Measurements from ENCODE around the gene NFKBIL1.
"Not testable (repeated sequence)": the region's sequence is repeated elsewhere in the genome, so short reads cannot be mapped to it uniquely, and the experiment has no call there.

The NFKBIL1 gene

DNA sequence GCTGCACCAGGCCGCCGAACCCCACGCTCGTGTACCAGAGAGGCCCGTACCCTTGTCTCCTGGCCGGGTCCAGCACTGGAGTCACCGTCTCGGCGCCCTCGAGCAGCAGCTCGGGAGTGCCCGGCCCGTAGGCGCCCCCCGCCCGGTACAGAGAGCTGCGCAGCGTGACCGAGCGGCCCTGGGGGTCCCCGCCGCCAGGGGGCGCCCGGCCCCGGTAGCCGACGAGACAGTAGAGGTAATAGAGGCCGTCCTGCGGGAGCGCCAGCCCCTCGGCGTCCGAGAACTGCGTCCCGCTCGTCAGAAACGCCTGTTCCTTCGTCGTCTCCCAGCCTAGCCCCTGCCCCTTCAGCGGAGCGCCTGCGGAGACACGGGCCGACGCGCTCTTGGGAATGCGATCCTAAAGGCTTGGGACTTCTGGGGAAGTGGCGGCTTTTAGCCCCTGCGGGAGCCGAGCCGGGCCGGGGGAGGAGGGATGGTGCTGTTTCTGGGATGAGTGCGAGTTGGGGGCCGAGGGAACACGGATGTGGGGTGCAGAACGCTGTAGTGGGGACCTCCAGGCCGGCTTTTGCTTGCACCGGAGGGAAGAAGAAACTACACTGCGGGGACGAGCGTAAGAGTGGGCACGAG is 33.5 kb downstream of the NFKBIL1 start:
- peak; percentile 84 for DNase-seq (ENCODE audit: low read depth)

DNA sequence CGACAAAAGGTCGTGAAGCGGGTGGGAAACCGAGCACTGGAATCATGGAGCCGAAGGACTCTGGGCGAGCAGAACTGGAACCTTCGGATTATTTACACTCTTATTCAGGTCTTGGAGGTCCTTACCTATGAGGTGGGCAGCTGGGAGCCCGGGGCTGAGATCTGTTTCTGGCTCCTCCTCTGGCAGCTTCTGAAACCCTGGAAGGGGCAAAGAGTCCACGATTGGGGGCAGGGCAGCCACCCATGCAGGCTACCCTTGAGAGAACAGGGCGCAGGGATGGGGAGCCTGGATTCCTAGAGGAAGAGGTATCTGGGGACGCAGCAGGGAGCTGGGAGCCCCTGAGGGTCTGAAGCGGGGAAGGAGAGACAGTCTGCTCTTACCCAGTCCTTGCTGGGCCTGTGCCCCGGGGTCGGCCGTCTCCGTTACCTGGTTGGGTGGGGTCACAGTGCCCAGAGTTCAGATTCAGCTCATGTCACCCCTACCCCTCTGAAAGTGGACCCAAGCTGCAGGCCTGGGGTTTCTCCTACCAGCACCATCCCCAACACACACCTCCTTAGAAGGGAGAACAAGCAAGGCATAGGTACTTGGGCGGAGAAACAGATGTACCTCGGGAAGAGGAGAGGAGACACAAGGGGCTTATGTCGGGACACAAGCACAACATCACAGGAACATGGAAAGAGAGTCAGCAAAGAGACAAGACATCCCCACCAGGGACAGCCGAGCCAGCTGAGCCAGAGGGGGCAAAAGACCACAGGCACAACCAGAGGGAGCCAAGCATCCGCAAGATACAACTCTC is 34.2 kb downstream of the NFKBIL1 start:
- DNase-seq (ENCODE audit: low read depth) = no peak

DNA sequence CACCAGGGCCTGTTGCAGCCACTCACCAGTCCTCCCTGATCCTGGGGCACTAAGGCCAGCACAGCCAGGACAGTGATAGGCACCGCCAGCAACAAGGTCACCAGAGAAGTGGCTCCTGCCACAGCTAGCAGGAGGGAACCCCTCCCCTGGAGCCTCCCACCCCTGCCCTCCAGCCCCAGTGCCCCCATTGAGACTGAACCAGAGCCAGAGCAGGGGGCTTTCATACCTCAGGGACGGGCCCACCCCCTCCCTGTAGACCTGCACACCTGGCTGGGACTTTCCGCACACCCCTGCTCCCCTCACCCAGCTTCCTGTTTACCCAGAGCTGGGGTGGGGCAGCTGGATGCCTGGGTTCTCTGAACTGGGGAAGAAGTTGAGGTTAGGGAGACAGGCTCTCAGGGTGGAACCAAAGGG is 34.8 kb downstream of the NFKBIL1 start, which contains the start of gene LTB:
TSS of gene LTB (minus strand) at position 195 of the 414 bp plus-strand sequence. CDS start at position 188, 7 bp downstream.
- DNase-seq (ENCODE audit: low read depth) = peak; percentile 55

DNA sequence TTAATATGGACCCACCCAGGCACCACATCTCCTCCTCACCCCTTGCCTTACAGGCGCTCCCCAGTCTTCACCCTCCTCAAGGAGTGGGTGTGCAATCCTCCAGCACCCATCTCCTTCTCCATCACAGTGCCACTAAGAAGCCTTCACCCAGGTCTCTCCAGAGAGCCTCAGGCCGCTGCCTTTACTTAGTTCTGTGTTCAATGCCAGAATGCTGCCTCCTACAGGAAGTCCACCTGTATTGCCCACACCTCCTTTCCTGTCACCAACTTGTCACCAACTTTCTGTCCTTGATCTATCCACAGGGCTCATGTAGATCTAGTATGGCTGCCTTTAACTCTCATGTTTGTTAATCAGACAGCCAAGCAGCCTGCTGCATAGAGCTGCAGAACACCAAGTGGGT is 38.1 kb downstream of the NFKBIL1 start:
- DNase-seq (ENCODE audit: low read depth) = no peak

DNA sequence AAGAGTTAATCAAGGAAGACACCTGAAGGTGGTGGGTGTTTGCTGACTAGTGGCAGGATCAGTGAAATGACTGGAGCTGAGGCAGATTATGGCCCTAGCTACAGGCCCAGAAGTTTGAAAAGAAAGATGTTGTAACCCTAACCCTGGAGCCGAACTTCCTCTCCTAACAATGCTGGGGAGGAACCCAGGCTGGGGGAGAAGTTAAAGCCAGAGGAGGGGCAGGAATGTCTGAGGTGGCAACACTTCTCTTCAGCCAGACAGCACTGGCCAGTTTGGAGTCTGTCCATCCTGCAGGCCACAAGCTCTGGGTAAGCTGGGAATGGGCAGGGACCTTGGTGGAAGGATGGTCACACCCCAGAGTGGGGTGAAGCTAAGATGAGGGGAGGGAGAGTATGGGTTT is 38.6 kb downstream of the NFKBIL1 start, which contains the start of gene LST1:
TSS of gene LST1 (plus strand) at position 270 of the 400 bp plus-strand sequence. CDS start 1,023 bp downstream, outside the sequence.
- DNase-seq (ENCODE audit: low read depth) = no peak

DNA sequence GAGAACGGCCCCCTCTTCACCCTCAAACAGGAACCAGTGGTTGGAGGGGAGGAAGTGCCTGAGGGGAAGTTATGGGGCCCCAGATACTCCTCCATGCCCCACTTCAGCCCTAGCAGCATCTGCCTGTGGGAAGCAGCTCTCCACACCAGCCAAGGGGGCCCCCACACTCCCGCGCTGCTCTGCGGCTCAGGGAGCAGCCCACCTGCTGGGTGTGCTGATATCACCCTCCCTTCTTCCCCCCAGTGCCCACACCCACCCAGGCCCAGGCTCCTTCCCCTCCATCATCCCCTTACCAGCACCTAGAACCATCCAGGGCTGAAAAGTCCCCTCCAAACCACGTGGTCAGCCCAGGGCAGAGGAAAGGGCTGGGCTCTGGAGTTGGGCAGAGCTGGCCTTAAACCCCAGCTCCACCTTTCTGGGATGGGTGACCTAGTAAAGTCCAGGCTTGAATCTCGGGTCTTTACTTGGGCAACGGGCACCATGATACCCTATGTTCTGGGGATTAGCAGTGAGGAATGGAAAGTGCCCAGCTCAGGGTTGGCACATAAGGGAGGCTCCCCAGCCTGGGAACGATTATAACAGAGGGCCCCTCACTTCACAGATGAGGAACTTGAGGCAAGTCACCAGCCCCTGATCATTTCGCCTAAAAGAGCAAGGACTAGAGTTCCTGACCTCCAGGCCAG is 39.3 kb downstream of the NFKBIL1 start:
- DNase-seq (ENCODE audit: low read depth) = no peak

DNA sequence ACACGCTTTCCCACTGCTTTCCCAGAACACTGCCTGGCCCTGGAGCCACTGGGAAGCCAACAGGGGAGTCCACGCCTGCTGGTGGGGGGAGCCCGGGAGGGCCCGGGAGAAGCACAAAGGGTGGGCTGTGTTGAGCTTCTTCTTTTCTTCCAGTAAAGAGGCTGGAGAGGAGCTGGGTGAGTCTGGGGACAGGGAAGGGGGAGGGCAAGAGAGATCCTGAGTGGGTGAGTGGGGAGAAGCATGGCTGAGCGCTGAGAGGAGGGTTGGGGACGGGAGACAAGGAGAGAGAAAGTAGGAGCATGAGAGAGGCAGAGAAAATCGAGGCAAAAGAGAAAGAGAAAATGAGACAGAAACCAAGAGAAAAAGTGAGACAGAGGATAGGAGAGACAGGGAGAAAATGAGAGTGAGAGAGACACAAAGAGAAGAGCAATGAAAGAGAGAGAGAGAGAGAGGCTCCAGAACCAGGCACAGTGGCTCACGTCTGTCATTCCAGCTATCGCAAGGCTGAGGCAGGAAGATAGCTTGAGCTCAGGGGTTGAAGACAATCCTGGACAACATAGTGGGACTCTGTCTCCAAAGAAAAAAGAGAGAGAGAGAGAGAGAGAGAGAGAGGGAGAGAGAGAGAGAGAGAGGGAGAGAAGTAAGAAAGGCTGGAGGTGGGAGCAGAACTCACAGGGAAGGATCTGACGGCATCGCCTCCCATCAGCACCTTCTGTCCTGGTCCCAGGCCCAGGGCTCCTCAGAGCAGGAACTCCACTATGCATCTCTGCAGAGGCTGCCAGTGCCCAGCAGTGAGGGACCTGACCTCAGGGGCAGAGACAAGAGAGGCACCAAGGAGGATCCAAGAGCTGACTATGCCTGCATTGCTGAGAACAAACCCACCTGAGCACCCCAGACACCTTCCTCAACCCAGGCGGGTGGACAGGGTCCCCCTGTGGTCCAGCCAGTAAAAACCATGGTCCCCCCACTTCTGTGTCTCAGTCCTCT is 40.7 kb downstream of the NFKBIL1 start:
- no peak for DNase-seq (ENCODE audit: low read depth)

DNA sequence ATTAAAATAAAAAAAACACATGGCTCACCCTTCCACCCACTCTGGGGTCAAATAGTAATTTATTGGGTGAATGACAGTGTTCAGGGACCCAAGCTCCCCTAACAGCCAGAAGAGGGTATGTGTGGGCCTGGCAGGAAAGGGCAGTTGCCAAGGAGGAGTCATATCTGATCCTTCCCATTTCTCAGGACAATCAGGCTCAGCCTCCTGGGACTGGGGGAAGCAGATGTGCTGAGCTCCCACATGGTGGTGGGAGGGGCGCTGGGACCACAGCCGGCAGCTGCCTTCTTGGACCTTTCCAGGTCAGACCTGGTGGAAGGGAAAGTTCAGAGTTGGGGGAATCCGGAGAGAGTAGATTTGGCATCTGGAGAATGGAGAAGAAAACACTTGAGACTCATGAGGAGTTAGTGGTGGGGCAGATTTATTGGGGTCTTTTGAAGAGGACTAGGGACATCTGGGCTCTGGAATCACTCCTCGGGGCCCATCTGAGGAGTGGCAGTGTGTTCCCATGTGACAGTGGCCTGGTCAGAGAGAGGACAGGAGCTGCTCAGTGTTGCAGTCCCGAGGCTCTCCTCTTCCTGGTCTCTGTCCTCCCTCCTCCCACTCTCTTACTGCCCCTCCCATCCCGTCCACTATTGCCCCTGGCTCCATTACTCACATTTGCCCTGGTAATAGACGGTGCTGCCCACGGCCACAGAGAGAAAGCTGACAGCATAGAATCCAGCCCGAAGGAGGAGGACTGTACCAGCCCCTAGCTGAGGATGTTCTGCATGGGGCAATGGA is 41.7 kb downstream of the NFKBIL1 start:
- DNase-seq (ENCODE audit: low read depth) = no peak

DNA sequence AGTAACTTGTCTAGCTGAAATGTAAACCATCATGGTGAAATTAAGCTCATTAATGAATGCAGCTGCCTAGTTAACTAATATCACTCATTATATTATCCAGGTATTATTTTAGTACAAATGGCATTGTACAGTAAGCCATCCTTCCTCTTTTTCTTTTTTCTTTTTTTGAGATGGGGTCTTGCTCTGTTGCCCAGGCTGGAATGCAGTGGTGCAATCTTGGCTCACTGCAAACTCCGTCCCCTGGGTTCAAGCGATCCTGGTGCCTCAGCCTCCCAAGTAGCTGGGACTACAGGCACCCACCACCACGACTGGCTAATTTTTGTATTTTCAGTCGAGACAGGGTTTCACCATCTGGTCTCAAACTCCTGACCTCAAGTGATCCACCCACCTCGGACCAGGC is 43.3 kb downstream of the NFKBIL1 start:
- DNase-seq (ENCODE audit: low read depth) = not testable (repeated sequence)

DNA sequence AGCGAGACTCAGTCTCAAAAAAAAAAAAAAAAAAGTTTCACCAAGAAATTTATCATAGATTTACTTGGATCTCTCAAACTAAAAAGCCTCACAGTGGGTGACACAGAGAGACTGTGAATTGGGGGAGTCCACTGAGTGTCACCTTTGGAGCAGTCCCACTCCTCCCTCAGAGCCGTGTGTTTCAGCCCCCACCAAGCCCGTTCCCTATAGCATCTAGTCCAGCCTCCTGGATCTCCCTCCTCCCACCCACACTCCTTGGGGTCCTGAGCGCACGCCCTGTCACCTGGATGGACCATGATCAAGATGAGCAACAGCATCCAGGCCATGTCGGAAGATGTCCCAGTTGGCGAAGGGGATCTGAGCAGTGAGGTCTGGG is 45.0 kb downstream of the NFKBIL1 start:
- no peak for DNase-seq (ENCODE audit: low read depth)

DNA sequence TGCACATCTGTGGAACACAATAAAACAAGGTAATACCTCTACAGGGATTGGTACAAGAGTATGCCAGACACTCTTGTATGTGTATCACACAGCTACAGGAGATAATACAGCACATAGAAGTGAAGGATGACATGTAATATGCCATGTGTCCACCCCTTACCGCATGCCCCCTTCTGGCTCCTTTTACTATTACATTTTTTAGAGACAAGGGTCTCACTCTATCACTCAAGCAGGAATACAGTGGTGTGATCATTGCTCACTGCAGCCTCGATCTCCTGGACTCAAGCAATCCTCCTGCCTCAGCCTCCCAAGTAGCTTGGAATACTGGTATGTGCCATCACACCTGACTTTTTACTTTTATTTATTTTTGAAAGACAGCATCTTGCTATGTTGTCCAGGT is 49.6 kb downstream of the NFKBIL1 start:
- DNase-seq (ENCODE audit: low read depth) = peak; percentile 43

DNA sequence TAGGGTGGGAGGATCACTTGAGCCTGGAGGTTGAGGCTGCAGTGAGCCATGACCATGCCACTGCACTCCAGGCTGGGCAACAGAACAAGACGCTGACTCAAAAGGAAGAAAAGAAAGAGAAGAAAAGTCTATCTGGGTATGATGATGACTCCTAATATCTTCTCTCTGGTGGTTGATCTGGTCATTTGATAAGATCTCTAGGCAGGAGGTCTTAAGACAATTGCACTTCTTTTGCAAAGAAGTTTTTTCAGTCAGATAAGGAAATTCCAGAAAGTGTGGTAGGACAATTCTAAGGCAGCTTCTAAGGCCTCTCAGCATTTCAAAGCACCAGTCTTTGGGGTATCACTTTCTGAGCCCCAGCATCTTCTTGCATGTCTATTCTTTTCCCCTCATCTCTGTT is 59.9 kb downstream of the NFKBIL1 start:
- no peak for DNase-seq (ENCODE audit: low read depth)
